Testis (tissue), 3 donors: ENCODE results near the gene OPALIN. TPM values are rescaled to one million over a fixed set of nuclear protein-coding genes. Genes with fewer than 3 reads are reported as not detected.

Source experiments
- DNase-seq: peaks from one replicate; pipeline ENCODE4 v3.0.0-alpha.2; 2019
- H3K27ac ChIP-seq, 2 donors: fragments of 200-600 bp; sonication (generic); one replicate each; pipeline ENCODE4 v1.5.1; 2019
- H3K27me3 ChIP-seq: fragments of 200-600 bp; sonication (generic); one replicate; pipeline ENCODE4 v1.5.1; 2019
- H3K36me3 ChIP-seq: fragments of 200-600 bp; sonication (generic); one replicate; pipeline ENCODE4 v1.5.1; 2017; ENCODE audit warnings: low read depth; ENCODE audit errors: missing control alignments
- H3K4me1 ChIP-seq: fragments of 200-600 bp; sonication (generic); one replicate; pipeline ENCODE4 v1.5.1; 2019
- H3K4me3 ChIP-seq, 2 donors: fragments of 200-600 bp; sonication (generic); one replicate each; pipeline ENCODE4 v1.5.1; 2017 to 2019
- H3K9me3 ChIP-seq: fragments of 200-600 bp; sonication (generic); one replicate; pipeline ENCODE4 v1.5.1; 2017
- POLR2A ChIP-seq: fragments of 450-650 bp; IDR thresholded peaks from one replicate; pipeline ENCODE4 v1.6.1; 2017; ENCODE audit warnings: antibody characterized with exemption, mild to moderate bottlenecking, moderate library complexity
- WGBS, 2 donors: methylation state at CpG; one replicate each; pipeline ENCODE4 v1.1.5; 2018; 5-methylcytosine and 5-hydroxymethylcytosine counted together
- intact Hi-C: fragments of 100-400 bp; cut with DNase I; formaldehyde crosslinking; loops from one replicate; pipeline ENCODE4 v1.15.1; 2023; ENCODE audit warnings: low total_unique reads
- polyA plus RNA-seq: library from polyadenylated mRNA; stranded (reverse); fragments of 350-450 nt; fragmentation: Illumina TruSeq; extraction: RNeasy Lipid Tissue Mini Kit (QIAGEN cat#74804); gene quantifications from one replicate; pipeline ENCODE4 v1.2.3, GENCODE V29; 2014; ENCODE audit warnings: low read depth, low replicate concordance; ENCODE audit not compliant: insufficient read depth
- total RNA-seq, 2 donors: library from RNA; depleted of rRNA; stranded (reverse); fragments of >200 nt; gene quantifications; one replicate each; pipeline ENCODE4 v1.2.3, GENCODE V29; 2016
- TF ChIP-seq, protein P1 (sequence below), 3 experiments: fragments of 450-650 bp in 2 of 3; fragments of 200-600 bp in 1 of 3; sonication (generic) in 1 of 3; IDR thresholded peaks; one replicate each; pipeline ENCODE4 v1.5.1; 2016 to 2019; ENCODE audit warnings: antibody characterized with exemption in 3 of 3, mild to moderate bottlenecking in 2 of 3, moderate library complexity in 1 of 3

The OPALIN gene
- total and polyA plus RNA-seq, 3 donors from 2014 or later, result not detected

- no peak for TF ChIP-seq POLR2A
- TF ChIP-seq, protein P1, sequence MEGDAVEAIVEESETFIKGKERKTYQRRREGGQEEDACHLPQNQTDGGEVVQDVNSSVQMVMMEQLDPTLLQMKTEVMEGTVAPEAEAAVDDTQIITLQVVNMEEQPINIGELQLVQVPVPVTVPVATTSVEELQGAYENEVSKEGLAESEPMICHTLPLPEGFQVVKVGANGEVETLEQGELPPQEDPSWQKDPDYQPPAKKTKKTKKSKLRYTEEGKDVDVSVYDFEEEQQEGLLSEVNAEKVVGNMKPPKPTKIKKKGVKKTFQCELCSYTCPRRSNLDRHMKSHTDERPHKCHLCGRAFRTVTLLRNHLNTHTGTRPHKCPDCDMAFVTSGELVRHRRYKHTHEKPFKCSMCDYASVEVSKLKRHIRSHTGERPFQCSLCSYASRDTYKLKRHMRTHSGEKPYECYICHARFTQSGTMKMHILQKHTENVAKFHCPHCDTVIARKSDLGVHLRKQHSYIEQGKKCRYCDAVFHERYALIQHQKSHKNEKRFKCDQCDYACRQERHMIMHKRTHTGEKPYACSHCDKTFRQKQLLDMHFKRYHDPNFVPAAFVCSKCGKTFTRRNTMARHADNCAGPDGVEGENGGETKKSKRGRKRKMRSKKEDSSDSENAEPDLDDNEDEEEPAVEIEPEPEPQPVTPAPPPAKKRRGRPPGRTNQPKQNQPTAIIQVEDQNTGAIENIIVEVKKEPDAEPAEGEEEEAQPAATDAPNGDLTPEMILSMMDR (IDR thresholded peaks at IDR 0.05), result no peak
- intact Hi-C loops, result no loop called here
- 92 to 94% methylated on average over 3 of the region's 3 CpGs for WGBS, 2 donors
- no peaks in the 10 kb centered on the region for H3K4me1 ChIP-seq
- H3K4me3 ChIP-seq, result no peak overlapping the region
- no peaks in the 10 kb centered on the region for H3K36me3 ChIP-seq
- H3K27ac ChIP-seq, result no peak overlapping the region
- H3K27me3 ChIP-seq, result no peaks in the 10 kb centered on the region
- H3K9me3 ChIP-seq, result no peaks in the 10 kb centered on the region
- DNase-seq, result no peak
These were observed 7.7 kb upstream of the OPALIN start for GRCh38 chr10:96366508-96366907.

- DNase-seq, result no peak
- Histone ChIP-seq H3K4me3 (no peak overlapping the region), H3K27me3 (no peaks in the 10 kb centered on the region), H3K27ac (no peak overlapping the region), H3K9me3 (no peaks in the 10 kb centered on the region), H3K4me1 (no peaks in the 10 kb centered on the region), H3K36me3 (no peaks in the 10 kb centered on the region)
- intact Hi-C loops, result no loop called here
- 49 to 59% methylated on average over 3 of the region's 3 CpGs for WGBS, 2 donors
- TF ChIP-seq POLR2A, result no peak
- TF ChIP-seq, protein P1 (IDR thresholded peaks at IDR 0.05), result no peak
These were observed 6.8 kb upstream of the OPALIN start for GRCh38 chr10:96365571-96365970.

GRCh38 chr10:96360766-96361165, 2.0 kb upstream of the OPALIN start:
- TF ChIP-seq, protein P1 (IDR thresholded peaks at IDR 0.05), result no peak
- TF ChIP-seq POLR2A, result no peak
- WGBS, 2 donors, result 83 to 87% methylated on average over 3 of the region's 3 CpGs
- Histone ChIP-seq H3K4me1 (no peaks in the 10 kb centered on the region), H3K36me3 (no peaks in the 10 kb centered on the region), H3K9me3 (no peaks in the 10 kb centered on the region), H3K27ac (no peak overlapping the region), H3K27me3 (no peaks in the 10 kb centered on the region), H3K4me3 (no peak overlapping the region)
- intact Hi-C loops, result no loop called here
- no peak for DNase-seq

DNA sequence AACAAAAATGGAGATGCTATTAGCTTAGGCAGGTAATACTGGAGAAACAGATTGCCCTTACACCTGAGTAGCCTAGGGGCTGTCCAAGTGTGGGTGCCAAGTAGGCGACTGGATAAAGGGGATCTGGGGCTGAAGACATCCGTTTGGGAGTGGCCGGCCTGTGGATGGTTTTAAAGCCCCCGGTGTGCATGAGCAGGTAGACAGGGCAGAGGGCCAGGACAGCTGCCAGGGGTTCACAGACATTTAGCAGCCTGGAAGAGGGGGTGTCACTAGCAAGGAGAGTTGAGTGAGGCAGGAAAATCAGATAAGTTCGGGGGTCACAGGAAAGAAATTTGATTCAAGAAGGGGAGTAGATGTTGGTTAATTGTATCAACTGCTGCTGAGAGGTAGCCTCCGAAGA, 1.5 kb upstream of the OPALIN start:
- intact Hi-C loops, result no loop called here
- Histone ChIP-seq H3K27me3 (no peaks in the 10 kb centered on the region), H3K36me3 (no peaks in the 10 kb centered on the region), H3K4me3 (no peak overlapping the region), H3K4me1 (no peaks in the 10 kb centered on the region), H3K27ac (no peak overlapping the region), H3K9me3 (no peaks in the 10 kb centered on the region)
- DNase-seq, result no peak
- no peak for TF ChIP-seq POLR2A
- TF ChIP-seq, protein P1 (IDR thresholded peaks at IDR 0.05), result no peak
- WGBS, 2 donors, result 90 to 92% methylated on average over 6 of the region's 6 CpGs

DNA sequence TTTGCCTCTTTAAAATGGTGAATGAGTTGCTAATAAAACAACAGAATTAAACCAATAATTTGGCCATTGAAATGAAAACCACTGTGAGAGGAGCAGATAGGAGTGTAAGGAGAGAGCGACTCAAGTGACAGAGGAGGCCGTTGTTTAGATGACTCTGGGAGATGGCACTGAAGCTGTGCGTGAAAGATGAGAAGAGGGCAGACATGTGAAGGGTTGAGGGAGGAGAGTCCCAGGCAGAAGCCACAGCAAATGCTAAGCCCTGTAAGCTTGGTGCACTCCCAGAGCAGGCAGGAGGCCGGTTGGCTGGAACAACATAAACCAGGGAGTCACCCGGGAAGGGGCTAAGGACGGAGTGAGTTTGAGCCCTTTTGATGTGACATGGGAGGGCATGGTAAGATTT, 814 bp upstream of the OPALIN start:
- 77 to 83% methylated on average over 6 of the region's 6 CpGs for WGBS, 2 donors

More for the DNA sequence above, 814 bp upstream of the OPALIN start:
- no peak for DNase-seq
- H3K4me3 ChIP-seq, result no peak overlapping the region
- no peak overlapping the region for H3K27ac ChIP-seq
- H3K36me3 ChIP-seq, result no peaks in the 10 kb centered on the region
- H3K4me1 ChIP-seq, result no peaks in the 10 kb centered on the region
- H3K9me3 ChIP-seq, result no peaks in the 10 kb centered on the region
- no peaks in the 10 kb centered on the region for H3K27me3 ChIP-seq
- TF ChIP-seq, protein P1 (IDR thresholded peaks at IDR 0.05), result no peak
- no peak for TF ChIP-seq POLR2A
- intact Hi-C loops, result no loop called here
